Mucosa of descending colon (tissue), 3 donors: ENCODE data around the gene RNF123. TPM values are rescaled to one million over a fixed set of nuclear protein-coding genes. Genes with fewer than 3 reads are reported as not detected.

Experiments used
- ATAC-seq: fragments of 200-7000 bp; cut with Tn5 transposase; one replicate; pipeline ENCODE4 v1.9.1; 2020; ENCODE audit warnings: mild to moderate bottlenecking, moderate library complexity
- DNase-seq, 3 donors: peaks; one replicate each; pipeline ENCODE4 v3.0.0-alpha.2; 2020
- H3K36me3 ChIP-seq: fragments of 200-600 bp; one replicate; pipeline ENCODE4 v1.8.0; 2021; ENCODE audit warnings: low read depth, mild to moderate bottlenecking
- H3K4me1 ChIP-seq: fragments of 200-600 bp; one replicate; pipeline ENCODE4 v1.8.0; 2021; ENCODE audit warnings: low read depth, mild to moderate bottlenecking
- H3K4me3 ChIP-seq: fragments of 200-600 bp; one replicate; pipeline ENCODE4 v1.8.0; 2021; ENCODE audit warnings: mild to moderate bottlenecking
- H3K9me3 ChIP-seq: fragments of 200-600 bp; one replicate; pipeline ENCODE4 v1.8.0; 2021; ENCODE audit warnings: mild to moderate bottlenecking
- intact Hi-C, 2 donors: fragments of 100-400 bp; cut with DNase I in 1 of 2; cut with micrococcal nuclease in 1 of 2; formaldehyde crosslinking; loops; one replicate each; pipeline versions ENCODE4 v1.11.0 to v1.11.1; 2022; cut with DNase I, micrococcal nuclease
- total RNA-seq, 3 donors: library from RNA; stranded (reverse); fragmentation: NEBNext Ultra II Directional in 2 of 3; extraction: Animal tissue kit (Norgen Biotek cat#: 25700) in 2 of 3; gene quantifications; one replicate each; pipeline versions ENCODE4 v1.2.1 to v1.2.4, GENCODE V29; 2021 to 2023
- TF ChIP-seq, protein P1 (sequence below): fragments of 200-600 bp; IDR thresholded peaks from one replicate; pipeline ENCODE4 v1.8.0; 2022; ENCODE audit warnings: antibody characterized with exemption, mild to moderate bottlenecking
- donor health status: DM: no; HTN: no; CAD: no; lungs with moderate emphysema.
- donor health status: DM: no; HTN: no; CAD: no.
- donor health status: DM: no; HTN: yes; CAD: no.

The RNF123 gene
- total RNA-seq, 3 donors from 2014 or later = 45.5 to 58.1 (median 51.0) TPM

DNA sequence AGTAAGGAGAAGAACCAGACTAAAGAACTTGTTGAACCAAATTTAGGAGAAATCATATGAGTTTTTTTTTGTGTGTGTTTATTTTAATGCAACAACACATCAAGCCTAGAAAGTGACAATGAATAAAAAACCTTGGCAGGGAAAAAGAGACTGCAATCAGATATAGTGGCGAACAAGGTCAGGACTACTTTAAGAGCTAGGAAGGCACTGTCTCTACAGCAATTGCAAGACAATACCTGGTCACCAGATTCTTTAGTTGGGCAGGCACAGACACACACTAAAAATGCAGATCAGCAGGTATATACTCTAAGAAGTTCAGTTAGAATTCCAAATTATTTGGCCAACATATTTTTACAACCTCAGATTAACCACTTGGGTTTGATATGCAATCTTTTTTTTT is 65.2 kb downstream of the RNF123 start:
- Histone ChIP-seq H3K4me1 (no peaks in the 10 kb centered on the region), H3K9me3 (no peaks in the 10 kb centered on the region), H3K36me3 (no peaks in the 10 kb centered on the region), H3K4me3 (no peak overlapping the region)
- intact Hi-C loops = no loop called here
- DNase-seq (no peak), ATAC-seq (no peak)
- TF ChIP-seq, protein P1, sequence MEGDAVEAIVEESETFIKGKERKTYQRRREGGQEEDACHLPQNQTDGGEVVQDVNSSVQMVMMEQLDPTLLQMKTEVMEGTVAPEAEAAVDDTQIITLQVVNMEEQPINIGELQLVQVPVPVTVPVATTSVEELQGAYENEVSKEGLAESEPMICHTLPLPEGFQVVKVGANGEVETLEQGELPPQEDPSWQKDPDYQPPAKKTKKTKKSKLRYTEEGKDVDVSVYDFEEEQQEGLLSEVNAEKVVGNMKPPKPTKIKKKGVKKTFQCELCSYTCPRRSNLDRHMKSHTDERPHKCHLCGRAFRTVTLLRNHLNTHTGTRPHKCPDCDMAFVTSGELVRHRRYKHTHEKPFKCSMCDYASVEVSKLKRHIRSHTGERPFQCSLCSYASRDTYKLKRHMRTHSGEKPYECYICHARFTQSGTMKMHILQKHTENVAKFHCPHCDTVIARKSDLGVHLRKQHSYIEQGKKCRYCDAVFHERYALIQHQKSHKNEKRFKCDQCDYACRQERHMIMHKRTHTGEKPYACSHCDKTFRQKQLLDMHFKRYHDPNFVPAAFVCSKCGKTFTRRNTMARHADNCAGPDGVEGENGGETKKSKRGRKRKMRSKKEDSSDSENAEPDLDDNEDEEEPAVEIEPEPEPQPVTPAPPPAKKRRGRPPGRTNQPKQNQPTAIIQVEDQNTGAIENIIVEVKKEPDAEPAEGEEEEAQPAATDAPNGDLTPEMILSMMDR = no peak

DNA sequence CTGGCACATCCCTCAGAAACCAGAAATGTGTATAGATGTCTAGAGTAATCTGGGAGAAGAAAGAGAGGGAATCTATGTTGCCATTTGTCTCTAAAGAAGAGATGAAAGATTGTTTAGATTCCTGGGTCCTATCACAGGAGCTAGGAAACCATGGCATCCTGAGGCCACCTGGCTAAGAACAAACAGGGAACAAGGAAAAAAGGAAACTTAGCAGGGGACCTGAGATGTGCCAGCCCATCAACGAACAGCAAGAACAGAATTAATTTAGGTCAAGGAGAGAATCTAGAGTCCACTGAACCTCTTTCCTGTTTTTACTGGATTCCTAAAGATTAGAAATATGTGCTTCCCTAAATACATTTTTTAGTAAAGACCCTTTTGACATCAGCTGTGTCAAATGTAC is 66.7 kb downstream of the RNF123 start:
- H3K4me1 ChIP-seq = no peaks in the 10 kb centered on the region
- no peak overlapping the region for H3K4me3 ChIP-seq
- H3K9me3 ChIP-seq = no peaks in the 10 kb centered on the region
- H3K36me3 ChIP-seq = no peaks in the 10 kb centered on the region
- TF ChIP-seq, protein P1 = no peak
- DNase-seq = no peak
- ATAC-seq = no peak
- intact Hi-C loops = no loop called here

DNA sequence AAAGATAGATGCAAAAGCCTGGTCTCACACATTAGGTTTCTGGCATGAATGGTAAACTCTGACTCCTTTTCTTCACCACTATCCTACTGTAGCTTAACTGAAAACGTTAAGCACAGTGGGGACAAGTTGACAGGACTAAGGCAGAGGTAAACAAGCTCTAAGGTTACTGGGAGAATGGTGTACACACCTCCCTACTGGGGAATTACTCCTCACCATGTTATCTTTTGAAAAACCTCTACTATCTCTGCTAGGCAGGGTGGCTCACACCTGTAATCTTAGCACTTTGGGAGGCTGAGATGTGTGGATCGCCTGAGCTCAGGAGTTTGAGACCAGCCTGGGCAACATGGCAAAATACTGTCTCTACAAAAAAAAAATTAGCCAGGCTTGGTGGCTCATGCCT is 67.8 kb downstream of the RNF123 start:
- Histone ChIP-seq H3K9me3 (no peaks in the 10 kb centered on the region), H3K4me3 (no peak overlapping the region), H3K36me3 (no peaks in the 10 kb centered on the region), H3K4me1 (no peaks in the 10 kb centered on the region)
- ATAC-seq (no peak), DNase-seq (no peak)
- TF ChIP-seq, protein P1 = no peak
- intact Hi-C loops = no loop called here

DNA sequence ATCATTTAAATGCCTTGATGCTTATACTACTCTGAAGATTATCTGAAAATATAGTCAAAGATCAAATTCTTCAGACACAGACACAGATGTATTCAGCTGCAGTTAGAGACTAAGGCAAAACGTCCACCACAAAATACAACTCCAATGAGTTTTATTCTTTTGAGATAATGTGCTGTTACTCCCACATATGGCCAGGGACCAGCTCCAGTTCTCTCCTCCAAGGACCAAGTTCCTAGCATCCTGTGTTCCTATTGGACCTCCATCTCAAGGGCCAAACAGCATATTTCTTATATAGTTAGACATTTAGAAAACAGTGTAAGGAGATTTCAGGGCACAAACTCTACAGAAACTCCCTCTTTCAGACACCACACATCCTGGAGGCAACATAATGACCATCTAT is 69.9 kb downstream of the RNF123 start:
- no peak overlapping the region for H3K4me3 ChIP-seq
- no peaks in the 10 kb centered on the region for H3K4me1 ChIP-seq
- no peaks in the 10 kb centered on the region for H3K36me3 ChIP-seq
- DNase-seq (no peak), ATAC-seq (no peak)
- no peaks in the 10 kb centered on the region for H3K9me3 ChIP-seq
- TF ChIP-seq, protein P1 = no peak
- intact Hi-C loops = no loop called here

DNA sequence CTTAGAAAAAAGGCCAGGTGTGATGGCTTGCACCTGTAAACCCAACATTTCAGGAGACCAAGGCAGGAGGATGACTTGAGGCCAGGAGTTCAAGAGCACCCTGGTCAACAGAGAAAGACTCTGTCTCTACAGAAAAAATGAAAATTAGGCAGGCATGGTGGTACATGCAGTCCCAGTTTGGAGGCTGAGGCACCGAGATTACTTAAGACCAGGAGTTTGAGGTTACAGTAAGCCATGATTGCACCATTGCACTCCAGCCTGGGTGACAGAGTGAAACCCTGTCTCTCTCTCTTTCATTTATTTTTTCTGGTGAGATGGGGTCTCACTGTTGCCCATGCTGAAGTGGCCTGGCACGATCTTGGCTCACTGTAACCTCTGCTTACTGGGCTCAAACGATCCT is 72.3 kb downstream of the RNF123 start:
- TF ChIP-seq, protein P1 = no peak
- ATAC-seq (no peak), DNase-seq (no peak)
- Histone ChIP-seq H3K36me3 (no peaks in the 10 kb centered on the region), H3K4me3 (no peak overlapping the region), H3K4me1 (no peaks in the 10 kb centered on the region), H3K9me3 (no peaks in the 10 kb centered on the region)
- intact Hi-C loops = no loop called here

DNA sequence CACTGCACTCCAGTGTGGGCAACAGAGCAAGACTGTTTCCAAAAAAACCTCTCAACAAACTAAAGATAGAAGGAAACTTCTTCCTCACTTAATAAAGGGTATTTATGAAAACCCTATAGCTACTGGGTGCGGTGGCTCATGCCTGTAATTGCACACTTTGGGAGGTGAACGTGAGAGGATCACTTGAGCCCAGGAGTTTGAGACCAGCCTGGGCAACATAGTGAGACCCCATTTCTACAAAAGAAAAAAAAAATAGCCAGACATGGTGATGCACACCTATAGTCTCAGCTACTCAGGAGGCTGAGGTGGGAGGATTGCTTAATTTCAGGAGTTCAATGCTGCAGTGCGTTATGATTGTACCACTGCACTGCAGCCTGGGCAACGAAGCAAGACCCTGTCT is 74.6 kb downstream of the RNF123 start:
- no peaks in the 10 kb centered on the region for H3K9me3 ChIP-seq
- H3K36me3 ChIP-seq = no peaks in the 10 kb centered on the region
- intact Hi-C loops = no loop called here
- ATAC-seq (no peak), DNase-seq (no peak)
- TF ChIP-seq, protein P1 = no peak
- no peaks in the 10 kb centered on the region for H3K4me1 ChIP-seq
- no peak overlapping the region for H3K4me3 ChIP-seq
